Stimulated activated CD8-positive, alpha-beta memory T cell treated with anti-CD3 and anti-CD28 coated beads, Interleukin-15, amount 100 ng/mL, for 4 hours (primary cell): ENCODE data around the gene OR2G3.

Experiments
- DNase-seq, 2 donors: peaks; one replicate each; pipeline ENCODE4 v3.0.0-alpha.2; 2020; ENCODE audit warnings: low read depth in 2 of 2

The OR2G3 gene

GRCh38 chr1:247605286-247605685, at the start of gene OR2G3:
Gene OR2G3, plus strand, starts transcription at chr1:247605586. Its CDS starts 0 bp downstream, at chr1:247605586.
- DNase-seq, result no peak

DNA sequence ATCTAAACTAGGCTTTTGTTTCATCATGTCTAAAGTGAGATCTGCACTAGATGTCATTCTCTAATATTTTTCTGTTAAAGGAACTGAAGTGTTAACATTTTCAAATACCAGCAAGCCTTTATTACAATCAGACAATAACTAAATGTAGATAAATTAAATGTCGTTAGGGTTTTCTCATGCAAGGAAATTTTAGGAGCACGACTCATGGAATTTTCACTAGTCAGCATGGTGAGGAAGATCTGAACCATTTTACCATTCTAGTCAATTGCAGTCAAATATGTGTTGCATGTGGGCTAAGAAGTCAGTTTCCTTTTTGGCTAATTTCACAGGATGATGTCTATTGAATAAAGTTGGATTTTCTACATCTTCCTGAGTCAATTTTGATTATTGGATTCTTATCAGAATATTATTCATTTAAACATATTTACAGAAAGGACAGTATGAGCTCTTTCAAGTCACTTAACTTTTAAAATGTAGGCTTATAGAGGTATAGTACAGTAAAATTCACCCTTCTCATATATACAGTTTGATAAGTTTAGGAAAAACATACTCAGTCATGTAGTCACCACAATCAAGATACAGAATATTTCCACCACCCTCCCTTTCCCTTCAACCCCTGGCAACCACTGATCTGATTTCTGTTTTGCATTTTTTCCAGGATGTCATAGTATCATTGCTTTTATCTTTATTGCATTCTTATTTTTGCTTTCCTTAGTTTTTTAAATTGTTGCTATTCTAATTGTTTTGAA, 47.3 kb upstream of the OR2G3 start:
- DNase-seq, result no peak

DNA sequence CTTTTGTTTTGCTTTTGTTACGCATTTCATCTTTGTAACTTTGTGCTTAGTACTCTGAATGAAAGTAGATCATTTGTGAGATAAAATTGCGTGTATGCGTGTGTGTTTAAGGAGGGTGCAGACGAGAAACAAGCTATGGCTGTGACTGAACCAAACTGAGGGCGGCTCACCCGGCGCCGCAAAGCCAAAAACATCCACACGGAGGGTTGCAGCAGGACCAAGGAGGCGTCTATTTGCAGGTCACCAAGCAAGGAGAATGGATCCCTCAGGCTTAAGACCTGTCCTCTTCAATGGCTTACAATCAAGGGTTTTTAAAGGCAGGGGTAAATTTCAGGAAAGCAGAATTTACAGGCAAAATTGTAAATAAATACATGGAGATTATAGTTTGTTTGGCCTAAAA, 43.7 kb upstream of the OR2G3 start:
- no peak for DNase-seq

DNA sequence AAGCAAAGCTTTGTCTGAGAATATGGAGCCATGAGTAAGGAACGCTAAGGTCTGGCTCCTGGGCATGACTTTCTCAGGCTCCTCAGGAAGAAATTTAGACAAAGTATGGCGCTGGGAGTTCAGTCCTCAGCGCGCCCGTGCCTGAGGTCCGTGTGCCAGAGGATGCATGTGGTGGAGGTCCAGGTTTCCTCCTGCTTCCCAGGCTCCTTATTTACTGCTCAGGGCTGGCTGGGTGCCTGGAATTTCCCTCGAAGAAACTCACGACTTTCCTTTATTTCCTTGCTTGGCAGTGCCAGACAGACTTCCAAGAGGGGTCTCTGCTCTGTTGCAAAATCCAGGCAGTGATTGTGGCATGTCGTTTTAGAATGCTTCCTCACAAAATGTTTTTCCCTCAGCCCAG, 43.2 kb upstream of the OR2G3 start:
- no peak for DNase-seq

DNA sequence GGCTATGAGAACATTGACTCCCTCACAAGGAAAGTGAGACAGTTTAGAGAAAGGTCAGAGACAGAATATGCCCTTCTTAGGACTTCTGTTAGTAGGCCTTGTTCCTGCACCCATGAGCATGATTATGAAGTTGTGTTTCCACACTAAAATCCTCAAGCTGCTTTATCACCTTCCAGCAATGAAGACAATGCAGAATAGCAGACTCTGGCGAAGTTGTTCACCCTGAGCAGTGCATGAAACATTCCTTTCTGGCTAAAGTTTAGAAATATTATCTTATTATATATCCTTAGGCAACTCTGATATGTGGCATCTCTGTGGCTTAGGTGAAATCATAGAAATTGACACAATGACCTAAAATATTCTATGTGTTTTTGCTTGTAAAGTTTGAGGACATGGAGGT, 31.1 kb upstream of the OR2G3 start:
- no peak for DNase-seq

DNA sequence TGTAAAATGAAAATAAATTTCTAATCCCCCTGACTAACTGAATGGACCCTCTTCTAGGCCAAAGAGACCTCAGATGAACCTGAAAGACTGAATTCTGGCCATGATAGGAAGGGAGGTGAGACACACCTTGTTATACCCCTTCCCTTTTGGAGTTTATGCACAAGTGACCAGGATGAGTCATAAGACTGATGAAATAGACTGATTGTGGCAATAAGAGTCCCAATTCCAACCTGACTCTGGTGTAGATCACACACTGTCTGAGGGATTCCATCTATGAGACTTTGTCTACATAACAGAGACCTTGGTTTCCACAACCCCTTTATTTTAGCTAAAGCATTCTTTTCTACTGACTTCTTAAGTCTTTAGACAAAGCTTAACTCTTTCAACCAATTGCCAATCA, 30.7 kb upstream of the OR2G3 start:
- DNase-seq, result no peak

- DNase-seq, result no peak
These were observed 28.9 kb upstream of the OR2G3 start for GRCh38 chr1:247576514-247576913.

DNA sequence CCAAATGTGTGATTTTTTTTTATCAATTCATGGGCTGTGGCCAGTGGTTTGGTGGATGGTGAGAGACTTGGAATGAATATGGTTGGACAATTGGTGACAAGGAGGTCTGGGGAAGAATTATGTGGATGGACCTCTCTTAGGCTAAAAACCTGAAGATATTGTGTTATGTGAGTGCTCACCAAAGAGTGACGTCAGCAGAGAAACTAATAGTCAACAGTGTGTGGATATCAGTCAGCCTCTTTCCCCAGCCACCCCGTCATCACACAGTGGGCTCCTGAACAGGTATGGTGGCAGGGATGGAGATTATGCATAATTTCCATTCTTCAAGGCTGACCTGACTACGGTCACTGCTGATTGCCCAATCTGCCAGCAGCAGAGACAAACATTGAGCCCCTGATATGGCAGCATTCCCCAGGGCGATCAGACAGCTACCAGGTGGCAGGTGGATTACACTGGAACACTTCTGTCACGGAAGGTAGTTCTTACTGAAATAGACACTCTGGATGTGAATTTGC, 26.4 kb upstream of the OR2G3 start:
- no peak for DNase-seq

GRCh38 chr1:247588060-247588459, 17.3 kb upstream of the OR2G3 start, which contains the start of gene OR2G2:
Gene OR2G2, plus strand, starts transcription at chr1:247588360. Its CDS starts 0 bp downstream, at chr1:247588360.
- no peak for DNase-seq

DNA sequence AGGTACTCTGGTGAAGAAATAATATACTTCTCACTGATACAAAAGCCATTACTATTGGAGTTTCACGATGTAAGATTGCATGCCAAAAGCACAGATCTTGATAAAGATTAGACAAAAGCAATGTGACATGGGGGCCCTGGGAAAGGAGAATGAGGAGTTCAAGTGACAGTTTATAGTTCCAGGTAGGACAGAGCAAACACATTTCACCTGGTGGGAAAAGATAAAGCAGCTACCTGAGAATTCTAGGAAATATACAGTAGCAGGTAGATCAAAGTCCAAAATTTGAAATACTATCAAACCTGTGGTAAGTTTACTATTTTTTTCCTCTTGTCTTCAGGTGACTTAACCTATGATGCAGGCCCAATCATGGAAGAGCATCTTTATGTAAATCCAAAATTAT, 8.0 kb downstream of the OR2G3 start:
- no peak for DNase-seq

DNA sequence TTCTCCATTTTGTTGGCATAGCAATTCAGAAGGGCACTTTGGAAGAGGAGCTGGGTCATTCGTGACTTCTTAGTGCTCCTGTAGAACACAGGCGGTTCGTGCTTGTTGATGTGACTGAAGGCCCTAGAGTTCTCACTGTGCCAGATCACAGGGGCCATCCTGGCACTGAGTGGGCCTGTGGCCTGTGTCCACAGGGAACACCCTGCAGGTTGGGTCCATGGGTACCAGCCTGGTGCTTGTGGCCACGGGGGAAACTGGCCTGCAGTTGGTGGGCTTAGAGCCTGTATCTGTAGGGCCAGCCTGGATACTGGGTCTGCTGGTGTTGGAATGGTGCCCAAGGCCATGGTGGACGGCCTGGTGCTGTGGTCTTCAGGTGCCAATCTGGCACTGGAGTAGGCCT, 9.2 kb downstream of the OR2G3 start:
- no peak for DNase-seq

GRCh38 chr1:247627951-247628350, 22.6 kb downstream of the OR2G3 start:
- no peak for DNase-seq

DNA sequence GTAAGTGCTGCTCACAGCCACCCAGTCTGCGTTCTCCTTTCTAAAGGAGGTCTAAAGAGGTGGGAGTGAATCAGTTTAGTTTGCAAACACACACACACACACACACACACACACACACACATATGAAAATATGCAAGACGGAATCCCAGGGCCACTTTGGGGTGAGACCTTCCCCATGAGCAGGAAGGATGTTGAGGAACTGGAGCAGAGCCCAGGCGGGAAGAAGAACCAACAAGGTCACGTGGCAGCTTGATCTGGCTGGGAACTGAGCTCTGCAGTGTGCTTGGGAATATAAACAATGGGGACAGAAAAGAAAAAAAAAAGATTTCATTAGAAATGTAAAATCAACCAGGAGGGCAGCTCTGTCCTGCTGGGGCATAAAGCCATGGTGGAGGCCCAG, 32.6 kb downstream of the OR2G3 start:
- no peak for DNase-seq

GRCh38 chr1:247638781-247639180, 33.4 kb downstream of the OR2G3 start:
- DNase-seq, result no peak

DNA sequence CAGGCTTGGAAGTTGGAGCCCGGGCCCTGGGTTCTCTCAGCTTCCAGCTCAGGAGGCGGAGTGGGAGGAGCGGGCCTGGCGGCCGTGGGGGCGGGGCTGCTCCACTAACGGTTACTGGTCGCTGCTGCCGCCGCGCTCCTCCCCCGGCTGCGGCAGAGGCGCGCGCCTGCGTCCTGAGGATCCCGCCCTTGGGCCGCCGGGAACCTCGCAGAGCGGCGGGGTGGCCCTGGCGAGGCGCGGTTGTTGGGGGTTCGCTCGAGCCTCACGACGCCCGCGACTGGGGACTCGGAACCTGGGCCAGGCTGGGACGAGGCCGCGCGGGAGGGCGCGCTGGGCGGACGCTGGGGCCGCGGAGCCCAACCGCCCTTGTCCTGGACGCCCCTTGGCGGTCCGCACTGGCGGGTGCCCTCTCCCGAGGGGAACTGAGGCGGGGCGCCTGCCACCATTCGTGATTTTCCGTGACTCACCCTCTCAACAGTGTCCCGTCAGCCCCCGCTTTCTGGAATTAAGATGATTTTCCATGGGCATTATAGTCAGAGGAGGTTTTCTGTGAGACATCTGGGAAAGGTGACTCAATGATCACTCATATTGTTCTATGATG, 34.1 kb downstream of the OR2G3 start:
- DNase-seq, result peak in 1 of 2 donors; percentile 7

GRCh38 chr1:247642742-247643141, 37.4 kb downstream of the OR2G3 start:
- no peak for DNase-seq

GRCh38 chr1:247646867-247647266, 41.5 kb downstream of the OR2G3 start:
- no peak for DNase-seq

- no peak for DNase-seq
These were observed 42.5 kb downstream of the OR2G3 start for GRCh38 chr1:247647864-247648263.

GRCh38 chr1:247653040-247653439, 47.7 kb downstream of the OR2G3 start:
- DNase-seq, result no peak
